Posterior cingulate gyrus (tissue), 11 donors: Measurements from ENCODE around the gene HIVEP3.

Experiments
- DNase-seq, 10 donors: peaks; one replicate each; pipeline versions ENCODE4 v3.0.0 to v3.0.0-alpha.2; 2020 to 2021; ENCODE audit warnings: mixed read lengths in 3 of 10
- intact Hi-C: fragments of 100-400 bp; cut with DNase I; formaldehyde crosslinking; loops from one replicate; pipeline ENCODE4 v1.15.1; 2023

The HIVEP3 gene

DNA sequence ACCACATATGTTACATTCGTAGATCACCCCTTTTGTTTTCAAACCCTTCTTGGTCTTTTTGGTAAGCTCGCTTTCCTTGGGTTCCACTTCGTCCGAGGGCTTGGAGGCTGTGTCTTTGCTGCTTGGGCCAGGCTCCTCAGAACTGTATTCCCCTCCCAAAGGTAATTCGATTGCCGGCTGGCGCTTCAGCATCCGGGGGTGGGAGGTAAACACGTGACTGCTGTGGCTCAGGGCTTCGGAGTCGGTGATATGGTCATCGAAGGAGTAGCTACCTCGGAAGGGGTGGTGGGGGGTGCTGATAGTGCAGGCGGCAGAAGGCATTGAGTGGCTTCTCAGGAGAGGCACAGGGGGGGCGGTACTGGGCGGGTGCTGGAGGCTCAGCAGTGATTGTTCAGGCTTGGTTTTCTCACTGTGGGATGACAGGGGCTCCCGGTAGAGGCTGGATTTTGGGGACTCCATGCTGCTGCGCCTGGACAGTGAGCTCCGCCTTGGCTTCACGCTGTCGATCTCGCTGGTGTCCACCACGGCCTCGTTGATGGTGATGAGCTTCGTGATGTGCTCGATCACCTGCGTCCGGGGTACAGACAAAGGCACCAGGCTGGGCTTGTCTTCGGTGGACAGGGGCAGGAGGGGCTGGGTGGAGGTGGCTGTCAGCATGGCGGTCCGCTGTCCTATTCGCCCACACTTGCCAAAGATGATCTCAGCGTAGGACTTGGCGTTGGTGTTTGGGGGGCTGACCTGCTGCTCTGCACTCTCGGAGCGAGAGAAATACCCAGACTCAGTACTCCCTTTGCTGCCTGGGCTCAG is 335.7 kb downstream of the HIVEP3 start:
- intact Hi-C loops, result no loop called here
- peak in 1 of 10 donors; percentile 73 for DNase-seq

DNA sequence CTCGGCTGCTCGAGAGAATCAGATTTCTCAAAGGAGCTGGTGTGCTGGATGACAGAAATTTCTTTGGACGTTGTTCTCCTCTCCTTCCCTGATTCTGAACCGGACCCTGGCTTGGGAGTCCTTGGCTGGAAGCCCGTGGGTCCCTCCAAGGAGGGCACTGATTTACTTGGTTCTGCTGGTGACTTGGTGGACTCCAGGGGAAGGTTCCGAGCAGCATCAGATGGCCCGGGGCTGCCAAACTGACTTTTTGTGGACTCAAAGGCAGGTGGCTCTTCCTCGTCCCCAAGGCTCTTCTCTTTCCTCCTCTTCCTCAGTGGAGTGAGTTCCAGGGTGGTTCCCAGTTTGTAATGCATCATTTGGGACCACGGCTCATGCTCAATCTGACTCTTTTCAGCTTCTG is 336.4 kb downstream of the HIVEP3 start:
- peak in 1 of 10 donors; percentile 36 for DNase-seq
- intact Hi-C loops, result no loop called here

DNA sequence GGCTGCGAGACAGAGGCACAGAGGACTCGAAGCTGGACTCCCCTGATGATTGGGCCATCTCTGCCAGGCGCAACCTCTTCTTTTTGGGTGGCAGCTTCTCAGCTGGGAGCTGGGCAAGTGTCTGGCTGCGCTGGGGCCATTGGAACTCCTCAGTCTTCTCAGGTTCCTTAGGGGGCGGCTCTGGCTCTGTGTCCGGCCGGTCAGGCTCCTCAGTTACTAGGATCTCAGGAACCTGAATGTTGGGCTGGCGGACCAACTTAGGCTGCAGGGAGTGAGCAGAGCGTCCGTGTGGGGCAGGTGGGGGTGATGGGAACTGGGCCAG is 336.8 kb downstream of the HIVEP3 start:
- no peak for DNase-seq
- intact Hi-C loops, result no loop called here

DNA sequence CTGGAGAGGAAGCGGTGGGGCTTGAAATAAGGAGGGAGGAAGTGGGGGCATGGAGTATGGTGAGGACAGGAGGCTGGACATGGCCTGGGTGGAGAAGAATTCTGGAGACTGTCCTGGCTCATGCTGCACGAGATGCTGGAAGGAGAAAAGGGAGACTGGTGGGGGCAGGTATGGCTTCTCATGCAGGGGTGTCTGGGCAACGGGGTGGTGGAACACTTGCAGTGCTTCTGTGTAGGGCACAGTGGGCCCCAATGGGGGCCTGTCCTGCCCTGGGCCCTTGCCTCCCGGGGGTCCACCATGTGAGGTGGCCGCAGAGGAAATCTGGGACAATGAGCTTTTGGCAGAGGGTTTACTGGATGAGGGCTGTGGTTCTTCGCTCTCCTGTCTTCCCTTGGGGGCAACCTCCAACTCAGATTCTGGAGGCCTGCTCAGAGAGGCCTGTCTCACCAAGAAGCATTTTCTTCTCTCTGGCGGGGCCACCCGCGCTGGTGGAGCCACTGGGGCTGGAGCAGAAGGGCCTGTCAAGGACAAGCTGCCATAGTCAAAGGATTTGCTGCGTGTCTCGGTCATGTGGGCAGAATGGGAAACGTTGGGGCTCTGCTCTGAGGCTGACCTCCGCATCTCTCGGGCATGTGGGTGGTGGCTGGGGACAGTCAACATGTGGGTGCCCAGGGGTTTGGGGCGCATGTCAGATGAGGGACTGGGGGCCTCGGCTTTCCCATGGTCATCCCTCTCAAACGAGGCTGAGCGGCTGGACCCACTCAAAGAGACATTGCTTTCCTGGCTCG is 337.3 kb downstream of the HIVEP3 start:
- DNase-seq, result peak in 1 of 10 donors; percentile 68
- intact Hi-C loops, result no loop called here

DNA sequence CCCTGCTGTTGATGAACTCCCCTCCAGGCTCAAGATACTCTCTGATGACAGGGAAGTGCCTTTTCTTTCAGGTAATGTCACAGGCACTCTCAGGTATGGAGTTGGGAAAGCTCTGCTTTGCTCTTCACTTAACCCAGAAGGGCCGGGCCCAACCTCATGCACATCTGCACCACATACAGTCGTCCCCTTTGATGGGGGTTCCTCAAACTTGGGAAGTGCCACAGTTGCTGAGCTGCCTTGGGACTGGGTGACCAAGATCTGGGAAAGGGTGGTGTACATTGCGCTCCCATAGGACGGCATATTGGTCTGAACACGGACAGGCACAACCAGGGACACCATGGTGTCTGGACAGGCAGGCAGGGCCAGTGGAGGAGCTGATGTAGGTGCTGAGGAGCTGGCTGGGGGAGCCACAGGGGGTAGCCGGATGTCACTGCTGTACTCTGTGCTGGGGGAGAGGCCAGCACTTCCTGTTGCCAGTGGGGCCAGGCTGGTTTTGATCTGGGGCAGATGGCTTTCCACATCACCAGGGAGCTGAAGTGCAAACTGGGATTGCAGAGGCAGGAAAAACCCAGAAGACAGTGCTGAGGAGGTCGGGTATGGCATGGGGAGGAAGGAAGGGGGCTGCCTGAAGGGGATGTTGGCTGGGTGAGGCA is 338.1 kb downstream of the HIVEP3 start:
- intact Hi-C loops, result no loop called here
- peak in 1 of 10 donors; percentile 66 for DNase-seq

DNA sequence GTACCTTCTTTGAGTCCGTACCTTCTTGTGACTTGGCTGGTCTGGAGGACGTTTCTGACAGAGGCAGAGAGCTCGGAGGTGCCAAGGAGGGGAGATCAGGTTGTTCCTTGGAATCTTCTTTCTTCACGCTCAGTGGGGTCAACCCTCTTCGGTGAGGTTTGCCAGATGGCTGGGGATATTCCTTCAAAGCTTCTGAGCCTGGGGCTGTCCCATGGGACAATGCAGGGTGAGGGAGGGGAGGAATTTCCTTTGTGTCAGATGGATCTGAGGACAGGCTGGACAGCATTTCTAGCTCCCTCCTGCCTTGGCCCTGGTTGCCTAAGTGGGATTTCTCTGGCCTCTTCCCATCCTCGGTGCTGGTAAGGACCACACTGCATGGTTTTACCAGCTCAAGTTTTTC is 338.7 kb downstream of the HIVEP3 start:
- DNase-seq, result peak in 1 of 10 donors; percentile 29
- intact Hi-C loops, result no loop called here

DNA sequence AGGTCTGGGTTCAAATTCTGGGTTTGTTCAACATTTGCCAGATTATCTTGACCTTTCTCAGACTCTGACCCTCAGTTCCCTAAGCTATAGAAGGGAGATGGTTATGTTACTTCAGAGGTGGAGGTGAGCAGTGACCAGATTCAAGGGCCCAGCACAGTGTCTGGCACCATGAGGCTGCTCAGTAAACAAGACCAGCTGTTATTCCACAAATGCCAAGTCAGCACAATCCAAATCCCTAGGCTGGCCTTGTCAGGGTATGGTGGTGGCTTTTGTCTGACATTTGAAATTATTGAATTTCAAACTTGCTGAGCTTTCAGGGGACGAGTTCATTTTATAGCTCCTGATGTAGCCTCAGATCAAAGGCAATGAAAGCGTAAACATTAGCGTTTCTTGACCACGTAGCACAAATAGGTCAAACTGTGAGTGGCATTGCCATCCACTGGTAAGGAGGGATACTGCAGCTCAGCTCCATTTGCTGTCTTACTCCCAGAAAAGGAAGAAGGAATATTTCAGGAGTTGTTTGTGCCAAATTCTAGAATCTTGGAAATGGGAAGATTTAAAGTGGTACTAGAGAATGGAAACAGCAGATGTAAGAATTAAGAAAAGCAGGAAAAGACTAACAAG is 339.9 kb downstream of the HIVEP3 start:
- no peak for DNase-seq
- intact Hi-C loops, result loop anchor here (10.0 kb wide), 1 partner anchor 76 kb away; no protein-coding TSS in a partner anchor

DNA sequence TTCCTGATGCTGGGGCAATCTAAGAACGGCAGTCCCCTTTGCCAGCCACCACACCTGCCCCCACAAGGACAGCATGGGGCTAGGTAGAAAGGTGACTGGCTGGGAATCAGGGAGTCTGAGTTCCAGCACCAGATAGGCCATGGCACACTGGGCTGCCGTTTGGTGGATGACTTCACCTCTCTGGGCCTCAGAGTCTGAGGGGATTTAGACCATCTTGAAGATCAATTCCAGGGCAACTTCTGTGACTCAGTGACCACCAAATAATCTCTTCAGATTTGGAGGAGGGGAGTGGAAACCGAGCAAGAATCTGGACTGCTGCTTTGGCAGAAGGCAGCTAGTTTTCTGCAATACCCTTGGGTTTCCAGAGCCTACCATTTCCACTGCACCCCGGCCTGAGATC is 342.1 kb downstream of the HIVEP3 start:
- no peak for DNase-seq
- intact Hi-C loops, result loop anchor here (10.0 kb wide), 1 partner anchor 78 kb away; no protein-coding TSS in a partner anchor

DNA sequence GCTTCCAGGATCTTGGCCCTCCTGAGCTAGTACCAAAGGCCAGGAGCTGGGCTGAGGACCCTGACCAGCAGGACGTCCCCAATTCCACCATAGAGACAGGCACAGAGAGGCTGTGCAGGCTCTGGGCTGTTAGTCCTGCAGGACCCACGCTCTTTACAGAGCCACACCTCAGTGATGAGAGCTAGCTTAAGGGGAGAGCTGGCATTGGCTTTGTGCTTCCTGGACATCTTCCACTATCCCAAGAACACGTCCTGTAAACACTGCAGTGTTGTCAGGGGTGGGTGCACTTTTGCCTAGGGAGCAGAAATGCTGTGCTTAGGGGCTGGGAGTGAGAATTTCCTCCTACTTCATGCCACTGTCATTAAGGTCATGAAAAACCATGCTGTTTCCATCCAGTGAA is 342.5 kb downstream of the HIVEP3 start:
- no peak for DNase-seq
- intact Hi-C loops, result loop anchor here (10.0 kb wide), 1 partner anchor 79 kb away; no protein-coding TSS in a partner anchor

DNA sequence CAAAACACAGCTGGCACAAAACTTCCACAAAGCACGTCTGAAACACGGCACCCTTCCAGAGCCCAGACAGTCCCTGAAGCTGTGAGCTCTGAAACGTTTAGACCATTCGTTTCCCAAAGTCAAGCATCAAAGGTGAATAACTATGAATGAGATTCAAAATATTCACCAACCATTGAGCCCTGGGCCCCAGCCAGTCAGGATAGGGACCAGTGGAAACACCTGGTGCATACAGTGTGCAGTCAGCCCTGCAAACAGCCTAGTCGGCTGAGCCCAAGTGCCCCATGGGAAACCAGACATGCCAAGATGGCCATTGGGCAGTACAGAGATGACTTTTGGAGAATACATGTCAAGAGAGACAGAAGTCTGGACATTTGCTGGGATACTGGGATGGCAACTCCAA is 343.9 kb downstream of the HIVEP3 start:
- DNase-seq, result no peak
- intact Hi-C loops, result loop anchor here (1.0 to 10.0 kb wide), 4 partner anchors 42 to 598 kb away; no protein-coding TSS in a partner anchor

DNA sequence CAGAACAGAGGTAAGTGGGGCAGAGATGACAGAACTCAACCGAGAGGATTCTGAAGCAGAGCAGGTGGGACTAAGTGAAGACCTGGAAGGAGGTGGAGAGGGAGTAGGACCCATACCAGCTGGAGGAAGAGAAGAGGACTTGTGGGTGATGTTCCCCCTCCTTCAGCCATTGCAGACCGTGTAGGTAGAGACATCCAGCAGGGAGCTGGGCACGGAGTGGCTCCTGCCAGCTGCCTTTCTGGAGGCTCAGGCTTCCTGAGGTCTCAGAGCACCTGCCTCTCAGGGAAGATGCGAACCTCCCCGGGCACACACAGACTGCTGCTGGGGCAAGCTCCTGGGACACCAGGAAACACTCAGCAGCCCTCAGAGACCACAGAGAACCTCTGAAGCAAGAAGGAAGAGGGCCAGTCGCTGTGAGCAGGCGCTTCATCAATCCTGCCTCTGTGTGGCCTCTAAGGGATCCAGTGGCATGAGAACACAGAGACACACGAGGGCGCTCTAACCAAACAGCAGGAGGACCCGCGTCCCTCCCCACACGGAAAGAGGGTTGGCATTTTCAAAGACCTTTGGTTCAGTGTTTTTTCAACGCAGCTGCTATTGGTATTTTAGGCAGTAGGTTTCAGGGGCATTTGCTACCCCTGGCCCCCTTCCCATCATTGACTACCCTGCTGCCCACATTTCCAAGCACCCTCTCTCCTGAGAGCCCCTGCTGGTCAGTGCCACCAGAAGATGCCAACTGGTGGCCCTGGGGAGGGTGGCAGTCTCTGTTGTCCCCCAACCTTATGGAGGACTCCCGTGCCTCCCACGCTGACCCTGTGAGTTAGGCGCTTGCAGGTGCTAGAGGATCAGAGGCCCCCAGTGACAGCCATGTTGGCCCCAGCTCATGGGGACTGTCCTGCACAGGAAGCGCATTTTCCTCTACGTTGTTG is 344.7 kb downstream of the HIVEP3 start:
- peak; percentile 65 to 97 (median 86) for DNase-seq
- intact Hi-C loops, result loop anchor here (1.0 to 10.0 kb wide), 4 partner anchors 43 to 599 kb away; no protein-coding TSS in a partner anchor

DNA sequence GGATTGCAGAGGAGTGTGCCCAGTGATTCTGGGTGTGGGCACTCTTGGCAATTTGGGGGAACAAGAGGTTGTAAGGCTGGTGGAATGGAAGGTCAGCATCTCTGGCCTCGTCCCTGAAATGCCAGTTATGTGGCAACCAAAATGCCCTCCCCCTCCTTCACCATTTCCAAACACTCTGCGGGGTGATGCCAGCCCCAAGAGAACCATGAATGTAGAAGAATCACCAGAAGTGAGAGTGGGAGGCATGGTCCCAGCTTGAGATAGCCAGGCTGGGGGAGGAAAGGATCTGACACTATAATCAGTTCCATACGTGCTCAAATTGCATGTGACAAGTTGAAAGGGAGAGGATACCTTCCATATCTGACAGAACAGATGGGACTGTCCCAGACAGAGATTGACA is 345.5 kb downstream of the HIVEP3 start:
- intact Hi-C loops, result loop anchor here (5.0 to 10.0 kb wide), 3 partner anchors 44 to 204 kb away; no protein-coding TSS in a partner anchor
- peak in 1 of 10 donors; percentile 14 for DNase-seq

DNA sequence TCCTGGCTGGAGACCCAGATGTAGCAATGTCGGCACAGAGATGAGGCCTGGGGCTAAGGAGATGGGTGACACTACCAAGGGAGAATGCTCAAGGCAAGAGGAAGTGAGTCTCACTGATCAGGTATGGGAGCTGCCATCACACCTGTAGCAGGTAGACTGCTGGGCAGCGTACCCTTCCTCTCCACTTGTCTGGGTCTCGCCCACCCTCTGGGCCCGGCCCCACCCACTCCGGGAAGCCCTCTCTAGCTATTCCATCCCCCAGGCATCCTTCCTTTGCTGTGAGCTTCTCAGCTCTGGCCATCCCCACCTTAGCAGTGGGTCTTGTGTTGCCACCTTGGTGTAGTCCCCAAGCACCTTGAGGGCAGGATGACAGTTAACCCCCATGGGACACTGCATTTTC is 346.5 kb downstream of the HIVEP3 start:
- peak in 1 of 10 donors; percentile 61 for DNase-seq
- intact Hi-C loops, result loop anchor here (5.0 to 10.0 kb wide), 3 partner anchors 45 to 205 kb away; no protein-coding TSS in a partner anchor

DNA sequence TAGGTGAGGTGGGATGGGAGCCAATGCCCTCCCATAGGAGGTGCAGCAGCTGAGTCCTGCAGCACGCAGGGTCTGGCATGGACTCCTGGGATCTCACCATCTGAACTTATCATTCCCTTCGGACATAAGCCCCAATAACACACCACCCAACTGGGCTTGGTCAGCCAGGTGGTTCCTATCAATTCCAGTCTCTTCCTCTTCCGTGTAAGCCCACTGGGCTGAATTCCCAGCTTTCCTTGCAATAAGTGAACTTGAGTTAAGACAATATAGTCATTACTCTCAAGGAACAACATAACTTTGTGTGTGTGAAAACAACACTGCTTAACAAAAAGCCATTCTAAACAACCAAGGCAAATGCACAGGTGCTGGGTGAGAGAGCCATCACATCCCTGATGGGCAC is 347.7 kb downstream of the HIVEP3 start:
- DNase-seq, result peak in 1 of 10 donors; percentile 20
- intact Hi-C loops, result loop anchor here (5.0 to 10.0 kb wide), 3 partner anchors 46 to 206 kb away; no protein-coding TSS in a partner anchor

DNA sequence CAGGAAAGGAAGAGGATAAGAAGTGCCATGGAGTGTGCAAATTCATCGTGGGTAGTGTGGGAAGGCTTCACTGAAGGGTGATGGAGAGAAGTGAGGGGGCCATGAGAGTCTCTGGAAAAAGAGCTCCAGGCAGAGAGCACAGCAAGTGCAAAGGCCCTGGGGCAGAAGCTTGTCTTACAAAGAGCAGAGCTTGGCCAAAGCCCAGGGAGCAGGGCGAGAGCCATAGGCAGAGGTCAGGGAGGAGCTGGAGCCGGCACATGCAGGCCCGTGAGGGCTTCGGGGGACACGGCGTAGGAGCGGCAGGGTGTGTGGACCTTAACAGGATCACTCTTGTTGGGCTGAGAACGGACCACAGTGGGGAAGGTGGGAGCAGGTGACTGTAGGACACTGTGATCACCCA is 350.5 kb downstream of the HIVEP3 start:
- peak in 1 of 10 donors; percentile 80 for DNase-seq
- intact Hi-C loops, result no loop called here

DNA sequence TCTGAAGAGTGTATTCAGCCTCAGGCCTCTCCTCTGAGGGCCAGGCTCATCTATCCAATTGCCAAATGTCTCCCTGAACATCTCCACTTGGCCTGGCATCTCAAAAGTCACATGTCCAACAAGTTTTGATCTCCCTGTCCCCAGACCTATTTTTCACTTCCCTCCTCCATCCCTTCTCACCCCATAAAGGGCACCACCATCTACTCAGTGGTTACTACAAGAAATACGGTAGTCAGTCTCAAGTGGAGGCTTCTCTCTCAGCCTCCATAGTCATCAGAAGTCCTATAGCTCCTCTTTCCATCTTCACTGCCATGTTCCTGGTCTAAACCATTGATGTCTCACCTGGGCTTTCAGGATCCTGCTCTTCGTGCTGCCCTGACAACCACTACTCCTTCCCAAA is 351.8 kb downstream of the HIVEP3 start:
- intact Hi-C loops, result no loop called here
- no peak for DNase-seq

DNA sequence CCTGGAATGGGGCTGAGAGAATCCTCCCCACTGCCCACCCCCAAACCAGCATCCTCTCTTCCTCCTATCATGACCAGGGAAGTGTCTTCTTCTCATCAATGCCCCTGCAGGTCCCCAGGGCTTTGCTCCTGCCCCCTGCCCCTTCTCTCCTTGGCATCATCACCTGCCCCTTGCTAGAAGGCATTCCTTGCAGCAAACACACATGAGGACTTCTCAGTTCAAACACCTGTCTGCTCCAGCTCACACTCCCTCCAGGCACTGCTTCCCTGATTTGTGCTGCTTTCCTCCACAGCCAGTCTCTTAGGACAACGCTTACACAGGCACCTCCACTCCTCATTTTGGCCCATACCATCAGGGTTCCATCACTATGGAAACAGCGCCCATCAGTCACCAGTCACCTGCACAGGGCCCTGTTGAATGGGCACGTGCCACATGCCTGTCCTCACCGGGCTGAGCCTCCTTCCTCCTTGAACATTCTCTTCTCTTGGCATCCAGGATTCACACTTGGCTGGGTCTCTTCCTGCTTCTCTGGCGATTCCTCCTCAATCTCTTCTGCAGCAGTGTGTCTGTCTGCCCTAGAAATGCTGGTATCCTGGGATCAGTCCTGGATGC is 352.3 kb downstream of the HIVEP3 start:
- DNase-seq, result peak in 1 of 10 donors; percentile 37
- intact Hi-C loops, result no loop called here

DNA sequence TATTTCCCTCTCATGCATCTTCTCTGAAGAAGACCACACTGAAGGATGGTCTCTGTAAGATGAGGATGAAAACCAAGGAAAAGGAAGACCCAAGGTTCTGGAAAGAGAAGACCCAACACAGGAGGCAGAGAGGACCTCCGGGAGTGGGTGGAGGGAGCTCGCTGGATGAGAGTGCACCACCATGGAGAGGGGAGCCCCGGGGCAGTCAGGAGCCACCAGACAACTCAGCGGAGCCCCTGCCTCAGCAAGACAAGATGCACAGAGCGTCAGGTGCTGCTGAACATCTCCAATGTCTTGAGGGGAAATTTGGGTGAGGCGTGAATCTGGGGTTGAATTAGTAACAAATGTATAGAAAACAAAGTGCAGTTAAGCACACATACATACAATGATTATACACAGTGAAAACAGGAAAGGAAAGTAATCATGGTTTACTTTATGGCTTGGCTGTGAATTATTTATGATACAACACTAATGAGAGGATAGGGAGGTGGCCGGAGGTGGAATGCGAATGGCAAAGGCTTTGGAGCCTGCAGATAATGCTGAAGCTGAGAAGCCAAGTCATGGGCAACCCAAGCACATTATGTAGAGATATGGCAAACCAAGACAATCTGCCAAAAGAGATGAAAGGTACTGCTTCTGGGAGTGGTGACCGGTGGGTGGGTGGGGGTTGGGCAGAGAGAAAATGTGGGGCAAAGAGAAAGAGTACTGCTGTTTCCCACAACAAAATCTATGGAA is 353.8 kb downstream of the HIVEP3 start:
- intact Hi-C loops, result no loop called here

More for the DNA sequence above, 353.8 kb downstream of the HIVEP3 start:
- DNase-seq, result peak in 1 of 10 donors; percentile 64
